GM18909 (cell line): Measurements from ENCODE around the gene SYNDIG1L.

Source experiments
- ATAC-seq: cut with Tn5 transposase; IDR thresholded peaks from one replicate; pipeline ENCODE4 v1.9.1; 2021; ENCODE audit warnings: mild to moderate bottlenecking; ENCODE audit not compliant: unreplicated experiment, poor library complexity

SYNDIG1L gene

GRCh38 chr14:74368441-74368840 is 57.6 kb downstream of the SYNDIG1L start:
- ATAC-seq, result no peak

- ATAC-seq, result no peak
Observed at GRCh38 chr14:74368026-74368425, 58.0 kb downstream of the SYNDIG1L start.

GRCh38 chr14:74364271-74364880 is 61.6 kb downstream of the SYNDIG1L start:
- ATAC-seq, result no peak

- no peak for ATAC-seq
Observed at GRCh38 chr14:74362361-74362915, 63.6 kb downstream of the SYNDIG1L start.

- no peak for ATAC-seq
Observed at GRCh38 chr14:74360163-74360562, 65.8 kb downstream of the SYNDIG1L start.

GRCh38 chr14:74358176-74358829 is 67.7 kb downstream of the SYNDIG1L start:
- no peak for ATAC-seq

GRCh38 chr14:74357585-74357984 is 68.4 kb downstream of the SYNDIG1L start:
- no peak for ATAC-seq

GRCh38 chr14:74356892-74357575 is 69.0 kb downstream of the SYNDIG1L start:
- ATAC-seq, result no peak
